Spleen (tissue), 7 donors: ENCODE measurements around the gene GET4.

Experiments used
- POLR2A ChIP-seq, 3 donors: fragments of 450-650 bp; IDR thresholded peaks; one replicate each; pipeline ENCODE4 v1.5.1; 2017; ENCODE audit warnings: antibody characterized with exemption in 3 of 3, mild to moderate bottlenecking in 1 of 3
- POLR2AphosphoS5 ChIP-seq, 3 donors: sonication (generic); formaldehyde crosslinking; IDR thresholded peaks; one replicate each; pipeline ENCODE4 v1.5.1; 2017; ENCODE audit warnings: antibody characterized with exemption in 3 of 3
- TF ChIP-seq, protein P1 (sequence below), 11 experiments: fragments of 200-600 bp in 7 of 11; fragments of 450-650 bp in 4 of 11; sonication (generic) in 4 of 11; IDR thresholded peaks in 8 of 11; conservative IDR thresholded peaks in 3 of 11; 1 replicate in 7 of 11; 2 replicates in 4 of 11; pipeline versions ENCODE4 v1.4.0 to v1.8.0; 2016 to 2021; ENCODE audit warnings: antibody characterized with exemption in 11 of 11, inconsistent platforms in 4 of 11, mild to moderate bottlenecking in 1 of 11
- donor health status: DM: no; HTN: no; CAD: no; lungs with moderate emphysema.
- donor health status: DM: no; HTN: no; CAD: no.
- donor health status: DM: no; HTN: no; CAD: no.

DNA sequence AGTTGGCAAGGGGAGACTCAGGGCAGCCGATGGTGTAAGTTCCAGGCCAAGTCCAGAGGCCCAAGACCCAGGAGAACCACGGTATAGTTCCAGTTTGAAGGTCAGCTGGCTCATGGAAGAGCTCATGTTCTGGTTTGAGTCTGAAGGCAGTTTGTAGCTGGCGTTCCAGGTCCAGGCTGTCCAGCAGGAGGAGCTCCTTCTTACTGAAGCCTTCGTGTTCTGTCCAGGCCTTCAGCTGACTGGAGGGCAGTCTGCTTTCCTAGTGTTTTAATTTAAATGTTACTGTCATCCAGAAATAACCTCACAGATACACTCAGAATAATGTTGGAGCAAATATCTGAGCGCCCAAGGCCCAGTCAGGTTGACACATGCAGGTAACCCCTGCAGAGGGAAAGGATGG, 39.9 kb upstream of the GET4 start:
- TF ChIP-seq POLR2A (IDR thresholded peaks at IDR 0.05) = no peak
- no peak for TF ChIP-seq POLR2AphosphoS5 (IDR thresholded peaks at IDR 0.05)
- TF ChIP-seq, protein P1, sequence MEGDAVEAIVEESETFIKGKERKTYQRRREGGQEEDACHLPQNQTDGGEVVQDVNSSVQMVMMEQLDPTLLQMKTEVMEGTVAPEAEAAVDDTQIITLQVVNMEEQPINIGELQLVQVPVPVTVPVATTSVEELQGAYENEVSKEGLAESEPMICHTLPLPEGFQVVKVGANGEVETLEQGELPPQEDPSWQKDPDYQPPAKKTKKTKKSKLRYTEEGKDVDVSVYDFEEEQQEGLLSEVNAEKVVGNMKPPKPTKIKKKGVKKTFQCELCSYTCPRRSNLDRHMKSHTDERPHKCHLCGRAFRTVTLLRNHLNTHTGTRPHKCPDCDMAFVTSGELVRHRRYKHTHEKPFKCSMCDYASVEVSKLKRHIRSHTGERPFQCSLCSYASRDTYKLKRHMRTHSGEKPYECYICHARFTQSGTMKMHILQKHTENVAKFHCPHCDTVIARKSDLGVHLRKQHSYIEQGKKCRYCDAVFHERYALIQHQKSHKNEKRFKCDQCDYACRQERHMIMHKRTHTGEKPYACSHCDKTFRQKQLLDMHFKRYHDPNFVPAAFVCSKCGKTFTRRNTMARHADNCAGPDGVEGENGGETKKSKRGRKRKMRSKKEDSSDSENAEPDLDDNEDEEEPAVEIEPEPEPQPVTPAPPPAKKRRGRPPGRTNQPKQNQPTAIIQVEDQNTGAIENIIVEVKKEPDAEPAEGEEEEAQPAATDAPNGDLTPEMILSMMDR (IDR thresholded peaks at IDR 0.05 in 8 of 11, conservative IDR thresholded peaks at IDR 0.05 in 3 of 11) = peak in 5 of 11 experiments; percentile 10 to 40 (median 38)
